GM12891 (cell line): ENCODE measurements around the gene ABCC4.

Source experiments
- DNase-seq: peaks from one replicate; pipeline ENCODE4 v3.0.0; 2011; ENCODE audit warnings: low spot score; ENCODE audit not compliant: insufficient read length
- FAIRE-seq: peaks from 2 replicates; lab custom pipeline; 2011; peaks lifted over from hg19 to GRCh38; lab: Jason Lieb, UNC
- PAX5 ChIP-seq: IDR thresholded peaks from 2 replicates; pipeline ENCODE4 v1.6.1; 2011; ENCODE audit warnings: low read length, moderate library complexity, mild to moderate bottlenecking; ENCODE audit not compliant: insufficient read depth, severe bottlenecking
- POLR2A ChIP-seq: IDR thresholded peaks from 2 replicates; pipeline ENCODE4 v1.6.1; 2011; ENCODE audit warnings: low read depth, low read length, control low read depth
- POLR2AphosphoS5 ChIP-seq: IDR thresholded peaks from 2 replicates; pipeline ENCODE4 v1.6.1; 2011; ENCODE audit warnings: low read depth, low read length, control low read depth
- POU2F2 ChIP-seq: IDR thresholded peaks from 2 replicates; pipeline ENCODE4 v1.6.1; 2011; ENCODE audit warnings: low read depth, mild to moderate bottlenecking, control low read depth, low read length, moderate library complexity
- SPI1 ChIP-seq: IDR thresholded peaks from 2 replicates; pipeline ENCODE4 v1.6.1; 2011; ENCODE audit warnings: low read depth, low read length, control low read depth
- TAF1 ChIP-seq: IDR thresholded peaks from 2 replicates; pipeline ENCODE4 v1.6.1; 2011; ENCODE audit warnings: low read depth, low read length, control low read depth

ABCC4 gene

GRCh38 chr13:95260031-95260525, 41.2 kb downstream of the ABCC4 start:
- TF ChIP-seq POU2F2 (peak; percentile 53; the same call in 1 of the 2 replicates), SPI1 (no peak)
- no peak for DNase-seq
- FAIRE-seq: no peak

GRCh38 chr13:95258619-95259194, 42.5 kb downstream of the ABCC4 start:
- FAIRE-seq: no peak
- TF ChIP-seq SPI1: no peak
- no peak for TF ChIP-seq POU2F2
- TF ChIP-seq TAF1: no peak
- TF ChIP-seq POLR2A: no peak
- no peak for TF ChIP-seq PAX5
- TF ChIP-seq POLR2AphosphoS5: no peak
- no peak for DNase-seq

- DNase-seq (no peak), FAIRE-seq (no peak)
- no peak for TF ChIP-seq POLR2A
Measured at GRCh38 chr13:95258098-95258497, 43.2 kb downstream of the ABCC4 start.

GRCh38 chr13:95256091-95256490, 45.2 kb downstream of the ABCC4 start:
- FAIRE-seq (no peak), DNase-seq (no peak)
- TF ChIP-seq TAF1 (no peak), POU2F2 (no peak), POLR2A (no peak), SPI1 (no peak), PAX5 (no peak), POLR2AphosphoS5 (no peak)

GRCh38 chr13:95255072-95255732, 46.0 kb downstream of the ABCC4 start:
- DNase-seq: no peak
- no peak for TF ChIP-seq POLR2AphosphoS5
- TF ChIP-seq POLR2A: no peak
- no peak for TF ChIP-seq POU2F2
- no peak for TF ChIP-seq SPI1
- no peak for TF ChIP-seq TAF1
- no peak for TF ChIP-seq PAX5
- no peak for FAIRE-seq

GRCh38 chr13:95254339-95254738, 46.9 kb downstream of the ABCC4 start:
- FAIRE-seq (no peak), DNase-seq (no peak)
- TF ChIP-seq TAF1 (no peak), PAX5 (no peak), SPI1 (no peak), POLR2AphosphoS5 (no peak), POU2F2 (no peak), POLR2A (no peak)

GRCh38 chr13:95253033-95253432, 48.2 kb downstream of the ABCC4 start:
- no peak for DNase-seq
- TF ChIP-seq SPI1: no peak
- no peak for TF ChIP-seq POLR2AphosphoS5
- TF ChIP-seq TAF1: no peak
- TF ChIP-seq POU2F2: no peak
- TF ChIP-seq PAX5: no peak
- TF ChIP-seq POLR2A: no peak
- FAIRE-seq: no peak

- DNase-seq (no peak), FAIRE-seq (no peak)
- TF ChIP-seq POLR2AphosphoS5 (no peak), SPI1 (no peak), POLR2A (no peak), TAF1 (no peak), PAX5 (no peak), POU2F2 (no peak)
Measured at GRCh38 chr13:95251641-95252040, 49.6 kb downstream of the ABCC4 start.

GRCh38 chr13:95250961-95251360, 50.3 kb downstream of the ABCC4 start:
- FAIRE-seq: no peak

More at GRCh38 chr13:95250961-95251360, 50.3 kb downstream of the ABCC4 start:
- TF ChIP-seq POLR2AphosphoS5: no peak
- no peak for TF ChIP-seq SPI1
- no peak for TF ChIP-seq POU2F2
- TF ChIP-seq TAF1: no peak
- TF ChIP-seq POLR2A: no peak
- TF ChIP-seq PAX5: no peak
- DNase-seq: no peak
